Endothelial cell of umbilical vein (primary cell): ENCODE data around the gene KCNH6. TPM values are rescaled to one million over a fixed set of nuclear protein-coding genes. Genes with fewer than 3 reads are reported as not detected.

ENCODE experiments used
- BruUV-seq: library from RNA; stranded (reverse); fragments of 400-500 nt; replicated peaks from 2 replicates; lab custom pipeline; 2021; lab: Mats Ljungman, UMichigan
- CTCF ChIA-PET: fragments of 300-600, 350-600 bp; sonication (Branson Sonifier 250); formaldehyde crosslinking; loops from one replicate; lab custom pipeline; 2021; ENCODE audit warnings: antibody characterized with exemption, inconsistent platforms; lab: Charles Lee
- POLR2A ChIA-PET: fragments of 300-600, 350-600 bp; sonication (Branson Sonifier 250); formaldehyde crosslinking; loops from one replicate; lab custom pipeline; 2021; ENCODE audit warnings: antibody characterized with exemption, inconsistent platforms; lab: Charles Lee
- DNase-seq: peaks from one replicate; pipeline ENCODE4 v3.0.0-alpha.2; 2011; ENCODE audit warnings: low read depth, low spot score
- FAIRE-seq: peaks from 2 replicates; lab custom pipeline; 2011; peaks lifted over from hg19 to GRCh38; lab: Jason Lieb, UNC
- H2AFZ ChIP-seq: 2 replicates; pipeline ENCODE4 v1.6.0; 2012; ENCODE audit warnings: low read depth, low read length, control low read depth, inconsistent platforms
- H3K27ac ChIP-seq: 2 replicates; pipeline ENCODE4 v1.5.1; 2011; ENCODE audit warnings: low read depth, mild to moderate bottlenecking, control low read depth, low read length, moderate library complexity; ENCODE audit not compliant: insufficient read depth
- H3K27me3 ChIP-seq, 2 experiments: 2 replicates each; pipeline versions ENCODE4 v1.6.0 to v1.6.1; 2011; ENCODE audit warnings: low read length in 2 of 2, mixed read lengths in 1 of 2; ENCODE audit not compliant: control insufficient read depth in 2 of 2, insufficient read depth in 2 of 2
- H3K36me3 ChIP-seq, 2 experiments: 2 replicates in 1 of 2; 3 replicates in 1 of 2; pipeline ENCODE4 v1.5.1; 2011; ENCODE audit warnings: low read length in 2 of 2, mild to moderate bottlenecking in 1 of 2, moderate library complexity in 1 of 2; ENCODE audit not compliant: control insufficient read depth in 2 of 2, insufficient read depth in 2 of 2; ENCODE audit errors: extremely low read depth in 1 of 2
- H3K4me1 ChIP-seq: 3 replicates; pipeline ENCODE4 v1.5.1; 2011; ENCODE audit warnings: mild to moderate bottlenecking, low read length; ENCODE audit not compliant: control insufficient read depth, insufficient read depth; ENCODE audit errors: extremely low read depth
- H3K4me2 ChIP-seq: 2 replicates; pipeline ENCODE4 v1.6.1; 2011; ENCODE audit warnings: low read length, control low read depth, mixed read lengths; ENCODE audit not compliant: insufficient read depth
- H3K4me3 ChIP-seq, 3 experiments: fragments of 200-600 bp in 1 of 3; sonication (generic), shearing (Covaris generic) in 1 of 3; replicated peaks in 1 of 3; 2 replicates each; pipeline ENCODE4 v1.5.1; 2011 to 2016; ENCODE audit warnings: control low read depth in 3 of 3, low read length in 3 of 3, mild to moderate bottlenecking in 2 of 3, inconsistent platforms in 1 of 3, low read depth in 1 of 3, moderate library complexity in 1 of 3; ENCODE audit not compliant: insufficient read depth in 1 of 3
- H3K79me2 ChIP-seq: 2 replicates; pipeline ENCODE4 v1.6.0; 2012; ENCODE audit warnings: low read length, inconsistent platforms; ENCODE audit not compliant: control insufficient read depth, insufficient read depth
- H3K9ac ChIP-seq: replicated peaks from 2 replicates; pipeline ENCODE3; 2011; ENCODE audit warnings: low read length, control low read depth; ENCODE audit not compliant: insufficient read depth; ENCODE audit errors: extremely low read depth
- H3K9me1 ChIP-seq: replicated peaks from 3 replicates; pipeline ENCODE4 v1.6.0; 2011; ENCODE audit warnings: mild to moderate bottlenecking, low read length; ENCODE audit not compliant: control insufficient read depth, insufficient read depth; ENCODE audit errors: extremely low read depth
- H3K9me3 ChIP-seq: replicated peaks from 2 replicates; pipeline ENCODE4 v1.5.1; 2012; ENCODE audit warnings: low read length, inconsistent platforms; ENCODE audit not compliant: control insufficient read depth, insufficient read depth
- H4K20me1 ChIP-seq: replicated peaks from 2 replicates; pipeline ENCODE3; 2011; ENCODE audit warnings: mild to moderate bottlenecking, low read length; ENCODE audit not compliant: control insufficient read depth, insufficient read depth; ENCODE audit errors: extremely low read depth
- JUN ChIP-seq: IDR thresholded peaks from 2 replicates; pipeline ENCODE4 v1.6.1; 2011; ENCODE audit warnings: borderline replicate concordance, low read depth; ENCODE audit not compliant: insufficient read length, insufficient read depth
- POLR2AphosphoS5 ChIP-seq: IDR thresholded peaks from 2 replicates; pipeline ENCODE4 v1.6.1; 2012; ENCODE audit warnings: low read depth, mild to moderate bottlenecking, control low read depth, low read length, moderate library complexity; ENCODE audit not compliant: insufficient read depth
- dilution Hi-C: fragments of 300-500 bp; cut with MboI; formaldehyde crosslinking; loops from one replicate; pipeline ENCODE4 v1.15.0; 2019; ENCODE audit warnings: low sequenced_read_pairs; ENCODE audit not compliant: extremely low pct_ligation_motif_present
- intact Hi-C: fragments of 100-400 bp; cut with micrococcal nuclease; formaldehyde crosslinking; loops from one replicate; pipeline ENCODE4 v1.10.0; 2022
- polyA plus RNA-seq, 4 experiments: library from polyadenylated mRNA; depleted of rRNA in 3 of 4; stranded (reverse) in 3 of 4; unstranded in 1 of 4; fragments of >200 nt; gene quantifications; 2 replicates each; pipeline versions ENCODE4 v1.2.1 to v1.2.3, GENCODE V29; 2011 to 2012; ENCODE audit warnings: missing spikeins in 1 of 4
- total RNA-seq: library from RNA; stranded (reverse); gene quantifications from 2 replicates; pipeline ENCODE4 v1.2.3, GENCODE V29; 2021
- TF ChIP-seq, protein P1 (sequence below): IDR thresholded peaks from 2 replicates; pipeline ENCODE4 v1.6.1; 2011; ENCODE audit not compliant: insufficient read depth, insufficient read length

The KCNH6 gene
- total and polyA plus RNA-seq, 2 donors (not counting 3 experiments of a cell fraction or from before 2014, with no cell fraction given) = 0.07 TPM; not detected in 1

DNA sequence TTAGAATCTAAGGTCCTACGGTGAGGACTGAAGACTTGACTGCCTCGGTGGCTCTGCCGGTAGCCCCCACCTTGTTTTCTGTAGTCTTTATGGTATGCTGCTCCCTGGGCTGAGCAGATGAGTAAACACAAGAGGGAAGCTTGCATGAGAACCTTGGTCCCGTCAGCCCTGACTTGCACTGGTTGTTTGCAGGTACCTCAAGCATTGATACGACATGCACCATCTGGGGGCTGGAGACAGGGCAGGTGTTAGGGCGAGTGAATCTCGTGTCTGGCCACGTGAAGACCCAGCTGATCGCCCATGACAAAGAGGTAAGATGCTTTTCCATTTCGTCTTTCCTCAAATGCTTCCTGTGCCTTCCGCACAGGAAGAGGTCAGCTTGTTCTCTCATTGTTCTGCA, 56.5 kb downstream of the KCNH6 start:
- DNase-seq = peak; percentile 68
- peaks cover 16% of the 10 kb centered on the region for H3K4me1 ChIP-seq
- dilution Hi-C loops = no loop called here
- H3K36me3 ChIP-seq = peaks cover 11 to 18% of the 10 kb centered on the region in 2 experiments
- no peaks in the 10 kb centered on the region for H3K9me1 ChIP-seq
- peak overlapping the region; percentile 73 for H3K27ac ChIP-seq
- H3K9ac ChIP-seq = no peak overlapping the region
- FAIRE-seq = no peak
- ChIA-PET CTCF (interaction anchor here (0.7 to 3.1 kb wide), 5 partner anchors 11 to 154 kb away, joined by 3 to 15 read pairs (median 5); no protein-coding TSS in a partner anchor), POLR2A (no interaction called here)
- H3K9me3 ChIP-seq = no peaks in the 10 kb centered on the region
- H3K79me2 ChIP-seq = peaks cover 28% of the 10 kb centered on the region
- H4K20me1 ChIP-seq = no peaks in the 10 kb centered on the region
- TF ChIP-seq, protein P1, sequence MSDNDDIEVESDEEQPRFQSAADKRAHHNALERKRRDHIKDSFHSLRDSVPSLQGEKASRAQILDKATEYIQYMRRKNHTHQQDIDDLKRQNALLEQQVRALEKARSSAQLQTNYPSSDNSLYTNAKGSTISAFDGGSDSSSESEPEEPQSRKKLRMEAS = peak; percentile 46
- no peak for TF ChIP-seq JUN
- peak overlapping the region; percentile 32 for H3K4me2 ChIP-seq
- H3K27me3 ChIP-seq = no peaks in the 10 kb centered on the region
- BruUV-seq = no TSS peak
- intact Hi-C loops = no loop called here
- H2AFZ ChIP-seq = no peak overlapping the region
- H3K4me3 ChIP-seq = no peak overlapping the region

GRCh38 chr17:63587770-63588169, 64.6 kb downstream of the KCNH6 start:
- no peaks in the 10 kb centered on the region for H3K79me2 ChIP-seq
- H3K36me3 ChIP-seq = peaks cover 29 to 39% of the 10 kb centered on the region in 2 experiments
- ChIA-PET CTCF (interaction anchor here (1.1 kb wide), 1 partner anchor 162 kb away, joined by 4 read pairs; no protein-coding TSS in a partner anchor), POLR2A (no interaction called here)
- no peak for TF ChIP-seq POLR2AphosphoS5
- no peaks in the 10 kb centered on the region for H3K4me1 ChIP-seq
- H3K4me2 ChIP-seq = no peak overlapping the region
- FAIRE-seq (no peak), DNase-seq (no peak)
- H3K4me3 ChIP-seq = no peak overlapping the region
- no peak overlapping the region for H2AFZ ChIP-seq
- no peaks in the 10 kb centered on the region for H3K9me1 ChIP-seq
- BruUV-seq = no TSS peak
- H3K9ac ChIP-seq = no peak overlapping the region
- no peaks in the 10 kb centered on the region for H4K20me1 ChIP-seq
- H3K27me3 ChIP-seq = no peaks in the 10 kb centered on the region
- no peaks in the 10 kb centered on the region for H3K9me3 ChIP-seq
- intact Hi-C loops (no loop called here), dilution Hi-C loops (no loop called here)
- no peak overlapping the region for H3K27ac ChIP-seq
